SU-DHL-6 (cell line): ENCODE results near the gene SPDYE4.

Experiments
- CTCF ChIP-seq: fragments of 200-600 bp; sonication (generic); IDR thresholded peaks from one replicate; pipeline ENCODE4 v1.5.1; 2017; ENCODE audit warnings: antibody characterized with exemption, mild to moderate bottlenecking, low read length, moderate library complexity; ENCODE audit not compliant: insufficient read depth, poor library complexity, severe bottlenecking
- EZH2phosphoT487 ChIP-seq: fragments of 200-600 bp; sonication (generic), shearing (Covaris generic); conservative IDR thresholded peaks from 2 replicates; pipeline ENCODE4 v1.6.1; 2018; ENCODE audit warnings: mild to moderate bottlenecking, antibody characterized with exemption, low read length, moderate library complexity, mixed read lengths

GRCh38 chr17:8711291-8711690 lies 47.1 kb downstream of the SPDYE4 start:
- TF ChIP-seq CTCF (no peak), EZH2phosphoT487 (no peak)
